Measurements from ENCODE around the gene TRPC6.

- no peak for TF ChIP-seq EZH2 (IDR thresholded peaks at IDR 0.05)
- no peak for TF ChIP-seq POLR2AphosphoS5 (IDR thresholded peaks at IDR 0.05; ENCODE audit: borderline replicate concordance, low read depth, low read length)
Observed at GRCh38 chr11:101477926-101478325, 105.9 kb downstream of the TRPC6 start.

Data from SK-N-MC (cell line).